B cell (primary cell): ENCODE data around the gene CDIP1.

Experiments
- EZH2 ChIP-seq: IDR thresholded peaks from 2 replicates; pipeline ENCODE4 v1.6.1; 2012; ENCODE audit warnings: borderline replicate concordance, low read depth, mild to moderate bottlenecking, moderate library complexity, low read length; ENCODE audit not compliant: insufficient read depth, poor library complexity, severe bottlenecking
- TF ChIP-seq, protein P1 (sequence below): fragments of 200-600 bp; IDR thresholded peaks from one replicate; pipeline ENCODE4 v1.8.0; 2022; ENCODE audit warnings: antibody characterized with exemption, mild to moderate bottlenecking

DNA sequence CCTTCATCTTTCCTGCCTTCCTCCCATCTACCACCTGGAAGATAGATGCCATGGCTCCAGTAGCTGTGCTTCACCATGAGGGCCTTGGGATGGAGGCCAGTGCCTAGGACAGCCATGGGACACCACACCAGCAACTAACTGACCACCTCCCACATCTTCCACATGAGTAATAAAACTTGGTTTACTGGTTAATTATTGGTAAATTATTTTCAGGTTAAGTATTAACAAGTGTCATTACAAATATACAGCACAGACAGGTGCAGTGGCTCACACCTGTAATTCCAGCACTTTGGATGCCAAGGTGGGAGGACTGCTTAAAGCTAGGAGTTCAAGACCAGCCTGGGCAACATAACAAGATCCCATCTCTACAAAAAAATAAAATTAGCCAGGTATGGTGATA lies 14.0 kb downstream of the CDIP1 start:
- TF ChIP-seq, protein P1, sequence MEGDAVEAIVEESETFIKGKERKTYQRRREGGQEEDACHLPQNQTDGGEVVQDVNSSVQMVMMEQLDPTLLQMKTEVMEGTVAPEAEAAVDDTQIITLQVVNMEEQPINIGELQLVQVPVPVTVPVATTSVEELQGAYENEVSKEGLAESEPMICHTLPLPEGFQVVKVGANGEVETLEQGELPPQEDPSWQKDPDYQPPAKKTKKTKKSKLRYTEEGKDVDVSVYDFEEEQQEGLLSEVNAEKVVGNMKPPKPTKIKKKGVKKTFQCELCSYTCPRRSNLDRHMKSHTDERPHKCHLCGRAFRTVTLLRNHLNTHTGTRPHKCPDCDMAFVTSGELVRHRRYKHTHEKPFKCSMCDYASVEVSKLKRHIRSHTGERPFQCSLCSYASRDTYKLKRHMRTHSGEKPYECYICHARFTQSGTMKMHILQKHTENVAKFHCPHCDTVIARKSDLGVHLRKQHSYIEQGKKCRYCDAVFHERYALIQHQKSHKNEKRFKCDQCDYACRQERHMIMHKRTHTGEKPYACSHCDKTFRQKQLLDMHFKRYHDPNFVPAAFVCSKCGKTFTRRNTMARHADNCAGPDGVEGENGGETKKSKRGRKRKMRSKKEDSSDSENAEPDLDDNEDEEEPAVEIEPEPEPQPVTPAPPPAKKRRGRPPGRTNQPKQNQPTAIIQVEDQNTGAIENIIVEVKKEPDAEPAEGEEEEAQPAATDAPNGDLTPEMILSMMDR = no peak
- TF ChIP-seq EZH2 = no peak
